B cell (primary cell): ENCODE data around the gene TMPO. TPM values are rescaled to one million over a fixed set of nuclear protein-coding genes. Genes with fewer than 3 reads are reported as not detected.

Experiments
- ATAC-seq: fragments of 200-7000 bp; cut with Tn5 transposase; one replicate; pipeline ENCODE4 v1.10.0; 2021; ENCODE audit warnings: low read depth, mild to moderate bottlenecking, moderate number of reproducible peaks, moderate library complexity
- CTCF ChIA-PET: fragments of 350-600 bp; sonication (Branson Sonifier 250); formaldehyde crosslinking; loops from one replicate; lab custom pipeline; 2021; ENCODE audit warnings: antibody characterized with exemption, inconsistent platforms; lab: Charles Lee
- POLR2A ChIA-PET: fragments of 350-600 bp; sonication (Branson Sonifier 250); formaldehyde crosslinking; loops from one replicate; lab custom pipeline; 2021; ENCODE audit warnings: antibody characterized with exemption; lab: Charles Lee
- DNase-seq: peaks from one replicate; pipeline ENCODE4 v3.0.0; 2013
- H2AFZ ChIP-seq: 2 replicates; pipeline ENCODE4 v1.6.1; 2012; ENCODE audit warnings: mild to moderate bottlenecking, low read depth, low read length; ENCODE audit not compliant: insufficient read depth, poor library complexity, severe bottlenecking
- H3K27ac ChIP-seq, 2 donors: 1 replicate in 1 of 2; 2 replicates in 1 of 2; pipeline ENCODE4 v1.5.1; 2012 to 2013; ENCODE audit warnings: low read length in 2 of 2, mild to moderate bottlenecking in 2 of 2, moderate library complexity in 1 of 2
- H3K27me3 ChIP-seq, 4 experiments: fragments of 200-600 bp in 1 of 4; sonication (generic) in 1 of 4; replicated peaks in 1 of 4; 1 replicate in 2 of 4; 2 replicates in 2 of 4; pipeline versions ENCODE4 v1.6.1 to v1.7.0; 2013 to 2016; ENCODE audit warnings: low read length in 3 of 4, mild to moderate bottlenecking in 2 of 4, mixed read lengths in 1 of 4, moderate library complexity in 1 of 4; ENCODE audit not compliant: insufficient read depth in 4 of 4, control insufficient read depth in 3 of 4; ENCODE audit errors: control extremely low read depth in 1 of 4
- H3K36me3 ChIP-seq, 2 experiments: replicated peaks in 1 of 2; 1 replicate in 1 of 2; 2 replicates in 1 of 2; pipeline versions ENCODE4 v1.6.1 to v1.7.1; 2013; ENCODE audit warnings: low read length in 1 of 2; ENCODE audit not compliant: insufficient read depth in 2 of 2, control insufficient read depth in 1 of 2; ENCODE audit errors: control extremely low read depth in 1 of 2, extremely low read depth in 1 of 2
- H3K4me1 ChIP-seq, 2 donors: fragments of 200-600 bp in 1 of 2; sonication (generic) in 1 of 2; 1 replicate in 1 of 2; 2 replicates in 1 of 2; pipeline versions ENCODE4 v1.5.1 to v1.6.1; 2013 to 2017; ENCODE audit warnings: low read length in 2 of 2; ENCODE audit not compliant: control insufficient read depth in 2 of 2, insufficient read depth in 2 of 2
- H3K4me2 ChIP-seq: replicated peaks from 2 replicates; pipeline ENCODE3; 2012; ENCODE audit warnings: mild to moderate bottlenecking, low read depth, low read length; ENCODE audit not compliant: poor library complexity, severe bottlenecking
- H3K4me3 ChIP-seq, 5 experiments: fragments of 200-600 bp in 1 of 5; sonication (generic) in 1 of 5; 1 replicate in 3 of 5; 2 replicates in 2 of 5; pipeline versions ENCODE4 v1.5.1 to v1.7.0; 2011 to 2016; ENCODE audit warnings: low read length in 4 of 5, mild to moderate bottlenecking in 4 of 5, low read depth in 2 of 5, control low read depth in 1 of 5, moderate library complexity in 1 of 5; ENCODE audit not compliant: insufficient read depth in 1 of 5; ENCODE audit errors: control extremely low read depth in 1 of 5, extremely low read depth in 1 of 5
- H3K79me2 ChIP-seq: fragments of 200-600 bp; sonication (generic); one replicate; pipeline ENCODE4 v1.6.0; 2016; ENCODE audit warnings: low read length; ENCODE audit not compliant: control insufficient read depth, insufficient read depth
- H3K9ac ChIP-seq: fragments of 200-600 bp; sonication (generic); 2 replicates; pipeline ENCODE4 v1.6.1; 2017; ENCODE audit warnings: mild to moderate bottlenecking, low read length, moderate library complexity
- H3K9me3 ChIP-seq, 3 donors: one replicate each; pipeline versions ENCODE4 v1.6.1 to v1.7.1; 2013; ENCODE audit warnings: low read length in 2 of 3; ENCODE audit not compliant: control insufficient read depth in 2 of 3, insufficient read depth in 1 of 3; ENCODE audit errors: control extremely low read depth in 1 of 3
- H4K20me1 ChIP-seq: 2 replicates; pipeline ENCODE4 v1.6.0; 2012; ENCODE audit warnings: mild to moderate bottlenecking, low read length; ENCODE audit not compliant: insufficient read depth, control insufficient read depth, poor library complexity, severe bottlenecking
- H3K27ac Mint-ChIP-seq: one replicate; pipeline ENCODE4 v1.8.0; 2021; ENCODE audit warnings: mixed read lengths
- H3K27me3 Mint-ChIP-seq: one replicate; pipeline ENCODE4 v1.8.0; 2021; ENCODE audit warnings: mixed read lengths
- H3K4me1 Mint-ChIP-seq: one replicate; pipeline ENCODE4 v1.8.0; 2021; ENCODE audit warnings: mixed read lengths
- H3K4me3 Mint-ChIP-seq: one replicate; pipeline ENCODE4 v1.8.0; 2021; ENCODE audit warnings: mixed read lengths
- H3K9me3 Mint-ChIP-seq: one replicate; pipeline ENCODE4 v1.8.0; 2022; ENCODE audit warnings: mixed read lengths; ENCODE audit not compliant: insufficient read depth
- CTCF ChIP-seq: fragments of 200-600 bp; IDR thresholded peaks from one replicate; pipeline ENCODE4 v1.8.0; 2022; ENCODE audit warnings: antibody characterized with exemption, mild to moderate bottlenecking
- EZH2 ChIP-seq: IDR thresholded peaks from 2 replicates; pipeline ENCODE4 v1.6.1; 2012; ENCODE audit warnings: borderline replicate concordance, low read depth, mild to moderate bottlenecking, moderate library complexity, low read length; ENCODE audit not compliant: insufficient read depth, poor library complexity, severe bottlenecking
- WGBS: methylation state at CpG from one replicate; pipeline ENCODE4 v1.1.5; 2013; ENCODE audit warnings: missing lambda C conversion rate; ENCODE audit not compliant: insufficient coverage; 5-methylcytosine and 5-hydroxymethylcytosine counted together
- intact Hi-C: fragments of 100-400 bp; cut with micrococcal nuclease; formaldehyde crosslinking; loops from one replicate; pipeline ENCODE4 v1.10.0; 2022
- polyA plus RNA-seq: library from polyadenylated mRNA; depleted of rRNA; stranded (reverse); fragments of >200 nt; gene quantifications from 2 replicates; pipeline ENCODE4 v1.2.3, GENCODE V29; 2012
- total RNA-seq, 2 donors: library from RNA; stranded (reverse); fragments of 120-200 nt in 1 of 2; gene quantifications; 1 replicate in 1 of 2; 2 replicates in 1 of 2; pipeline versions ENCODE4 v1.2.3 to v1.2.4, GENCODE V29; 2013 to 2022

TMPO gene
- total and polyA plus RNA-seq, 2 donors (not counting 1 experiment from before 2014, with no cell fraction given) = 41.8 to 187 TPM

- Mint-ChIP-seq H3K4me3 (no peak overlapping the region), H3K4me1 (no peaks in the 10 kb centered on the region), H3K9me3 (no peaks in the 10 kb centered on the region), H3K27me3 (peaks cover 17% of the 10 kb centered on the region), H3K27ac (no peak overlapping the region)
- Histone ChIP-seq H3K27me3 (peaks cover 0 to 8% (median 0%) of the 10 kb centered on the region in 4 experiments), H2AFZ (no peak overlapping the region), H3K9me3 (no peaks in the 10 kb centered on the region), H3K4me3 (no peak overlapping the region), H3K79me2 (no peaks in the 10 kb centered on the region), H3K4me1 (no peaks in the 10 kb centered on the region), H4K20me1 (no peaks in the 10 kb centered on the region), H3K9ac (no peak overlapping the region), H3K27ac (no peak overlapping the region), H3K36me3 (no peaks in the 10 kb centered on the region), H3K4me2 (no peak overlapping the region)
- 71% methylated on average over 2 of the region's 2 CpGs for WGBS
- ATAC-seq (no peak), DNase-seq (no peak)
- intact Hi-C loops = no loop called here
- CTCF ChIA-PET = interaction anchor here (0.6 kb wide), 1 partner anchor 19 kb away, joined by 3 read pairs; no protein-coding TSS in a partner anchor
- no peak for TF ChIP-seq EZH2
- POLR2A ChIA-PET = no interaction called here
Measured at GRCh38 chr12:98469109-98469508, 46.3 kb upstream of the TMPO start.

GRCh38 chr12:98470469-98471082, 44.8 kb upstream of the TMPO start:
- no peak overlapping the region for H3K9ac ChIP-seq
- no peak overlapping the region for H3K4me3 ChIP-seq
- H3K27me3 Mint-ChIP-seq = peaks cover 17% of the 10 kb centered on the region
- TF ChIP-seq EZH2 (no peak), CTCF (no peak)
- H3K4me1 ChIP-seq = no peaks in the 10 kb centered on the region
- CTCF ChIA-PET = interaction anchor here (1.4 kb wide), 1 partner anchor 20 kb away, joined by 4 read pairs; no protein-coding TSS in a partner anchor
- intact Hi-C loops = no loop called here
- no peak overlapping the region for H3K27ac Mint-ChIP-seq
- ATAC-seq (no peak), DNase-seq (no peak)
- H3K79me2 ChIP-seq = no peaks in the 10 kb centered on the region
- no peak overlapping the region for H3K27ac ChIP-seq
- H3K9me3 ChIP-seq = no peaks in the 10 kb centered on the region
- no peaks in the 10 kb centered on the region for H4K20me1 ChIP-seq
- H3K4me3 Mint-ChIP-seq = no peak overlapping the region
- no peak overlapping the region for H2AFZ ChIP-seq
- no peaks in the 10 kb centered on the region for H3K4me1 Mint-ChIP-seq
- no peaks in the 10 kb centered on the region for H3K9me3 Mint-ChIP-seq
- POLR2A ChIA-PET = no interaction called here
- no peaks in the 10 kb centered on the region for H3K36me3 ChIP-seq
- H3K4me2 ChIP-seq = no peak overlapping the region
- 77% methylated on average over 4 of the region's 6 CpGs for WGBS
- H3K27me3 ChIP-seq = peaks cover 0 to 8% (median 0%) of the 10 kb centered on the region in 4 experiments
